GM12878 (cell line): ENCODE results near the gene CA11. TPM values are rescaled to one million over a fixed set of nuclear protein-coding genes. Genes with fewer than 3 reads are reported as not detected.

Experiments used
- ATAC-seq: fragments of 200-7000 bp; cut with Tn5 transposase; 3 replicates; pipeline ENCODE4 v1.9.1; 2020; ENCODE audit warnings: mild to moderate bottlenecking, moderate library complexity
- BruUV-seq: library from RNA; stranded (reverse); fragments of 400-500 nt; replicated peaks from 2 replicates; lab custom pipeline; 2021; lab: Mats Ljungman, UMichigan
- CTCF ChIA-PET: fragments of 300-600 bp; sonication (Branson Sonifier 250); formaldehyde crosslinking; extraction: SDS; loops from one replicate; lab custom pipeline; 2021; ENCODE audit warnings: inconsistent platforms; lab: Yijun Ruan, JAX
- POLR2A ChIA-PET: fragments of 350-600 bp; formaldehyde crosslinking; extraction: SDS; loops from one replicate; lab custom pipeline; 2021; ENCODE audit warnings: inconsistent platforms; lab: Charles Lee
- RAD21 ChIA-PET: fragments of 300-600 bp; sonication (Branson Sonifier 250); formaldehyde crosslinking; loops from one replicate; lab custom pipeline; 2023; ENCODE audit warnings: antibody characterized with exemption; ENCODE audit not compliant: unreplicated experiment; lab: Charles Lee
- SMC1A ChIA-PET: fragments of 300-600 bp; sonication (Branson Sonifier 250); formaldehyde crosslinking; loops from one replicate; lab custom pipeline; 2023; ENCODE audit not compliant: unreplicated experiment, uncharacterized antibody; lab: Charles Lee
- DNase-seq: peaks from one replicate; pipeline ENCODE4 v3.0.0-alpha.2; 2011; ENCODE audit warnings: low read depth, low spot score
- FAIRE-seq: peaks from 3 replicates; lab custom pipeline; 2011; peaks lifted over from hg19 to GRCh38; lab: Jason Lieb, UNC
- H2AFZ ChIP-seq: 2 replicates; pipeline ENCODE4 v1.6.0; 2011; ENCODE audit warnings: low read depth, low read length, control low read depth; ENCODE audit not compliant: control insufficient read depth
- H3K27ac ChIP-seq: 2 replicates; pipeline ENCODE4 v1.5.1; 2011; ENCODE audit warnings: control low read depth; ENCODE audit not compliant: control insufficient read depth, insufficient read depth
- H3K27me3 ChIP-seq, 2 experiments: replicated peaks in 1 of 2; 2 replicates each; pipeline versions ENCODE4 v1.6.0 to v1.6.1; 2011; ENCODE audit warnings: low read length in 1 of 2; ENCODE audit not compliant: control insufficient read depth in 2 of 2, insufficient read depth in 2 of 2
- H3K36me3 ChIP-seq, 2 experiments: 2 replicates each; pipeline ENCODE4 v1.5.1; 2011; ENCODE audit warnings: low read length in 1 of 2; ENCODE audit not compliant: control insufficient read depth in 2 of 2, insufficient read depth in 2 of 2
- H3K4me1 ChIP-seq: 2 replicates; pipeline ENCODE4 v1.6.1; 2011; ENCODE audit warnings: mild to moderate bottlenecking, low read length, moderate library complexity, mixed read lengths; ENCODE audit not compliant: control insufficient read depth, insufficient read depth
- H3K4me2 ChIP-seq: 2 replicates; pipeline ENCODE4 v1.6.0; 2011; ENCODE audit warnings: control low read depth; ENCODE audit not compliant: control insufficient read depth, insufficient read depth
- H3K4me3 ChIP-seq: fragments of 200-600 bp; sonication (generic); 2 replicates; pipeline ENCODE4 v1.5.1; 2016
- H3K79me2 ChIP-seq: 2 replicates; pipeline ENCODE4 v1.6.0; 2011; ENCODE audit warnings: low read length; ENCODE audit not compliant: control insufficient read depth, insufficient read depth
- H3K9ac ChIP-seq: 2 replicates; pipeline ENCODE4 v1.8.0; 2011; ENCODE audit warnings: low read length, control low read depth, mixed read lengths; ENCODE audit not compliant: control insufficient read depth, insufficient read depth
- H3K9me3 ChIP-seq: replicated peaks from 3 replicates; pipeline ENCODE4 v1.5.1; 2011; ENCODE audit warnings: mild to moderate bottlenecking, low read length; ENCODE audit not compliant: control insufficient read depth, insufficient read depth
- H4K20me1 ChIP-seq: 2 replicates; pipeline ENCODE4 v1.6.0; 2011; ENCODE audit not compliant: control insufficient read depth, insufficient read depth
- FOXM1 ChIP-seq: IDR thresholded peaks from 2 replicates; pipeline ENCODE4 v1.6.1; 2012; ENCODE audit warnings: low read depth, mild to moderate bottlenecking, inconsistent platforms, low read length, moderate library complexity
- GABPA ChIP-seq: IDR thresholded peaks from 2 replicates; pipeline ENCODE4 v1.6.1; 2014; ENCODE audit warnings: antibody characterized with exemption, low read depth, mild to moderate bottlenecking, inconsistent platforms
- HDGF ChIP-seq: fragments of 450-650 bp; IDR thresholded peaks from 2 replicates; pipeline ENCODE4 v1.6.1; 2016; ENCODE audit warnings: antibody characterized with exemption
- JUNB ChIP-seq: IDR thresholded peaks from 2 replicates; pipeline ENCODE4 v1.6.1; 2016; ENCODE audit warnings: antibody characterized with exemption, mild to moderate bottlenecking
- LARP7 ChIP-seq: fragments of 450-650 bp; IDR thresholded peaks from 2 replicates; pipeline ENCODE4 v1.6.1; 2017; ENCODE audit warnings: mild to moderate bottlenecking
- MEF2B ChIP-seq: fragments of 450-650 bp; IDR thresholded peaks from 2 replicates; pipeline ENCODE4 v1.6.1; 2018; ENCODE audit warnings: mild to moderate bottlenecking, moderate library complexity; ENCODE audit not compliant: partially characterized antibody, poor library complexity, severe bottlenecking
- MLLT1 ChIP-seq: fragments of 450-650 bp; IDR thresholded peaks from 2 replicates; pipeline ENCODE4 v1.6.1; 2016; ENCODE audit warnings: mild to moderate bottlenecking
- NFXL1 ChIP-seq: fragments of 450-650 bp; IDR thresholded peaks from 2 replicates; pipeline ENCODE4 v1.6.1; 2017; ENCODE audit warnings: antibody characterized with exemption, mild to moderate bottlenecking, borderline replicate concordance
- RUNX3 ChIP-seq: IDR thresholded peaks from 2 replicates; pipeline ENCODE4 v1.6.1; 2012; ENCODE audit warnings: low read length, inconsistent platforms
- SMAD5 ChIP-seq: IDR thresholded peaks from 2 replicates; pipeline ENCODE4 v1.6.1; 2016; ENCODE audit warnings: antibody characterized with exemption, low read depth
- SREBF2 ChIP-seq: IDR thresholded peaks from 2 replicates; pipeline ENCODE4 v1.6.1; 2012; ENCODE audit warnings: mild to moderate bottlenecking, low read length
- YY1 ChIP-seq: IDR thresholded peaks from 2 replicates; pipeline ENCODE4 v1.6.1; 2011; ENCODE audit warnings: low read depth, mild to moderate bottlenecking, low read length
- ZNF592 ChIP-seq: fragments of 450-650 bp; IDR thresholded peaks from 2 replicates; pipeline ENCODE4 v1.6.1; 2017; ENCODE audit warnings: mild to moderate bottlenecking, moderate library complexity
- ZSCAN29 ChIP-seq: fragments of 450-650 bp; IDR thresholded peaks from 2 replicates; pipeline ENCODE4 v1.6.1; 2017; ENCODE audit warnings: mild to moderate bottlenecking, moderate library complexity
- WGBS: methylation state at CpG from one replicate; pipeline ENCODE4 v1.1.6; 2016; ENCODE audit warnings: low lambda C conversion rate; ENCODE audit not compliant: insufficient replicate concordance, insufficient coverage; ENCODE audit errors: missing lambda C conversion rate; 5-methylcytosine and 5-hydroxymethylcytosine counted together
- in situ Hi-C: fragments of 300-500 bp; cut with MboI; formaldehyde crosslinking; loops from 9 replicates; pipeline ENCODE4 v1.14.3; 2018; ENCODE audit warnings: mixed read lengths
- intact Hi-C: fragments of 100-400 bp; cut with micrococcal nuclease; formaldehyde crosslinking; loops from one replicate; pipeline ENCODE4 v1.14.2; 2022; ENCODE audit not compliant: unreplicated experiment
- polyA plus RNA-seq, 11 experiments: library from polyadenylated mRNA; depleted of rRNA in 4 of 11; unstranded in 6 of 11; stranded (reverse) in 5 of 11; fragments of >200 nt; fragmentation: Nextera tagmentation in 4 of 11; fragmentation: Illumina TruSeq in 1 of 11; extraction: Ambion mirVana in 4 of 11; extraction: Trizol in 1 of 11; gene quantifications; 1 replicate in 1 of 11; 2 replicates in 10 of 11; pipeline versions ENCODE4 v1.2.1 to v1.2.3, GENCODE V29; 2011 to 2016; ENCODE audit warnings: inconsistent platforms in 2 of 11, missing spikeins in 2 of 11, low read depth in 1 of 11
- total RNA-seq, 4 experiments: library from RNA; depleted of rRNA in 3 of 4; stranded (reverse); fragments of >200 nt in 3 of 4; fragmentation: Illumina TruSeq in 1 of 4; extraction: Trizol in 1 of 4; gene quantifications; 2 replicates each; pipeline versions ENCODE4 v1.2.1 to v1.2.3, GENCODE V29; 2013 to 2021
- TF ChIP-seq, protein P1 (sequence below): fragments of 450-650 bp; formaldehyde crosslinking; IDR thresholded peaks from 2 replicates; pipeline ENCODE4 v1.5.0; 2022; ENCODE audit warnings: mild to moderate bottlenecking, missing genetic modification characterization

Gene CA11
- total and polyA plus RNA-seq, 10 of the 15 experiments (the other 5 are each of a cell fraction or from before 2014, with no cell fraction given) = 1.7 to 7.5 (median 2.4) TPM

- peaks cover 19% of the 10 kb centered on the region for H3K4me1 ChIP-seq
- peak overlapping the region; percentile 97 for H3K4me2 ChIP-seq
- peaks cover 27% of the 10 kb centered on the region for H3K79me2 ChIP-seq
- no peaks in the 10 kb centered on the region for H3K9me3 ChIP-seq
- intact Hi-C loops = no loop called here
- H3K27me3 ChIP-seq = no peaks in the 10 kb centered on the region
- no peaks in the 10 kb centered on the region for H4K20me1 ChIP-seq
- peak; percentile 81 for DNase-seq
- peak overlapping the region; percentile 67 for H3K27ac ChIP-seq
- CTCF ChIA-PET = interaction anchor here (0.8 to 2.3 kb wide), 3 partner anchors 10 to 40 kb away, joined by 3 to 9 read pairs (median 3); partner anchors contain the start of gene CA11
- in situ Hi-C loops = no loop called here
- SMC1A ChIA-PET = interaction anchor here (1.5 to 3.0 kb wide), 2 partner anchors 10 to 21 kb away, joined by 3 to 22 read pairs; no protein-coding TSS in a partner anchor
- H3K4me3 ChIP-seq = peak overlapping the region; percentile 72
- H3K9ac ChIP-seq = peak overlapping the region; percentile 64
- peak; percentile 90 for FAIRE-seq
- peak; percentile 91 for ATAC-seq
- peaks cover 2 to 3% of the 10 kb centered on the region in 2 experiments; a peak in 2 of 4 replicates for H3K36me3 ChIP-seq
- BruUV-seq = no TSS peak
- under 1% methylated on average over 40 of the region's 40 CpGs for WGBS
- POLR2A ChIA-PET = interaction anchor here (0.6 to 6.6 kb wide), 6 partner anchors 10 to 1202 kb away, joined by 3 to 62 read pairs (median 4); no protein-coding TSS in a partner anchor
- RAD21 ChIA-PET = interaction anchor here (0.7 to 1.0 kb wide), 4 partner anchors 10 to 171 kb away, joined by 3 to 10 read pairs (median 3); no protein-coding TSS in a partner anchor
- peak overlapping the region; percentile 73 for H2AFZ ChIP-seq
- TF ChIP-seq YY1 (peak; percentile 100), RUNX3 (no peak), GABPA (no peak), SMAD5 (no peak), ZSCAN29 (no peak), FOXM1 (no peak), SREBF2 (0 out of 2 replicates have a peak, but pooled peaks have one; percentile 19), MLLT1 (no peak), HDGF (no peak), LARP7 (0 out of 2 replicates have a peak, but pooled peaks have one; percentile 9), MEF2B (no peak), ZNF592 (no peak), JUNB (no peak), NFXL1 (no peak)
- TF ChIP-seq, protein P1, sequence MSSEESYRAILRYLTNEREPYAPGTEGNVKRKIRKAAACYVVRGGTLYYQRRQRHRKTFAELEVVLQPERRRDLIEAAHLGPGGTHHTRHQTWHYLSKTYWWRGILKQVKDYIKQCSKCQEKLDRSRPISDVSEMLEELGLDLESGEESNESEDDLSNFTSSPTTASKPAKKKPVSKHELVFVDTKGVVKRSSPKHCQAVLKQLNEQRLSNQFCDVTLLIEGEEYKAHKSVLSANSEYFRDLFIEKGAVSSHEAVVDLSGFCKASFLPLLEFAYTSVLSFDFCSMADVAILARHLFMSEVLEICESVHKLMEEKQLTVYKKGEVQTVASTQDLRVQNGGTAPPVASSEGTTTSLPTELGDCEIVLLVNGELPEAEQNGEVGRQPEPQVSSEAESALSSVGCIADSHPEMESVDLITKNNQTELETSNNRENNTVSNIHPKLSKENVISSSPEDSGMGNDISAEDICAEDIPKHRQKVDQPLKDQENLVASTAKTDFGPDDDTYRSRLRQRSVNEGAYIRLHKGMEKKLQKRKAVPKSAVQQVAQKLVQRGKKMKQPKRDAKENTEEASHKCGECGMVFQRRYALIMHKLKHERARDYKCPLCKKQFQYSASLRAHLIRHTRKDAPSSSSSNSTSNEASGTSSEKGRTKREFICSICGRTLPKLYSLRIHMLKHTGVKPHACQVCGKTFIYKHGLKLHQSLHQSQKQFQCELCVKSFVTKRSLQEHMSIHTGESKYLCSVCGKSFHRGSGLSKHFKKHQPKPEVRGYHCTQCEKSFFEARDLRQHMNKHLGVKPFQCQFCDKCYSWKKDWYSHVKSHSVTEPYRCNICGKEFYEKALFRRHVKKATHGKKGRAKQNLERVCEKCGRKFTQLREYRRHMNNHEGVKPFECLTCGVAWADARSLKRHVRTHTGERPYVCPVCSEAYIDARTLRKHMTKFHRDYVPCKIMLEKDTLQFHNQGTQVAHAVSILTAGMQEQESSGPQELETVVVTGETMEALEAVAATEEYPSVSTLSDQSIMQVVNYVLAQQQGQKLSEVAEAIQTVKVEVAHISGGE = no peak
Observed at GRCh38 chr19:48624067-48624594, 21.9 kb downstream of the CA11 start.
